Liver (tissue), 9 donors: ENCODE measurements around the gene FLYWCH2. TPM values are rescaled to one million over a fixed set of nuclear protein-coding genes. Genes with fewer than 3 reads are reported as not detected.

Source experiments
- DNase-seq: peaks from one replicate; pipeline ENCODE4 v3.0.0-alpha.2; 2017; ENCODE audit warnings: low spot score
- H3K27ac ChIP-seq, 2 donors: one replicate each; pipeline ENCODE4 v1.7.0; 2013; ENCODE audit warnings: inconsistent platforms in 2 of 2, low read length in 2 of 2, control low read depth in 1 of 2, low read depth in 1 of 2, mild to moderate bottlenecking in 1 of 2
- H3K27me3 ChIP-seq, 4 donors: one replicate each; pipeline versions ENCODE4 v1.6.1 to v1.7.0; 2013; ENCODE audit warnings: low read length in 3 of 4, inconsistent platforms in 1 of 4, mild to moderate bottlenecking in 1 of 4, moderate library complexity in 1 of 4; ENCODE audit not compliant: control insufficient read depth in 4 of 4, insufficient read depth in 4 of 4
- H3K36me3 ChIP-seq, 4 donors: one replicate each; pipeline versions ENCODE4 v1.6.1 to v1.7.0; 2013; ENCODE audit warnings: low read length in 3 of 4, mild to moderate bottlenecking in 3 of 4, low read depth in 1 of 4, moderate library complexity in 1 of 4; ENCODE audit not compliant: control insufficient read depth in 4 of 4, insufficient read depth in 3 of 4
- H3K4me1 ChIP-seq, 4 donors: one replicate each; pipeline versions ENCODE4 v1.6.1 to v1.7.0; 2013; ENCODE audit warnings: low read length in 3 of 4, mild to moderate bottlenecking in 3 of 4, moderate library complexity in 1 of 4; ENCODE audit not compliant: control insufficient read depth in 4 of 4, insufficient read depth in 4 of 4
- H3K4me3 ChIP-seq, 3 donors: one replicate each; pipeline versions ENCODE4 v1.6.1 to v1.7.0; 2013; ENCODE audit warnings: low read length in 3 of 3, control low read depth in 1 of 3, low read depth in 1 of 3, mild to moderate bottlenecking in 1 of 3
- H3K9ac ChIP-seq, 2 donors: one replicate each; pipeline ENCODE4 v1.7.0; 2013; ENCODE audit warnings: low read length in 2 of 2, mild to moderate bottlenecking in 2 of 2, moderate library complexity in 2 of 2, control low read depth in 1 of 2, low read depth in 1 of 2
- H3K9me3 ChIP-seq, 4 donors: one replicate each; pipeline versions ENCODE4 v1.6.1 to v1.7.0; 2013; ENCODE audit warnings: low read length in 3 of 4; ENCODE audit not compliant: control insufficient read depth in 4 of 4
- EGR1 ChIP-seq, 2 donors: IDR thresholded peaks; 2 replicates each; pipeline ENCODE4 v1.6.1; 2016 to 2018; ENCODE audit warnings: antibody characterized with exemption in 2 of 2, low read depth in 2 of 2
- FOXA1 ChIP-seq: IDR thresholded peaks from 2 replicates; pipeline ENCODE4 v1.6.1; 2016; ENCODE audit warnings: antibody characterized with exemption
- FOXA2 ChIP-seq: IDR thresholded peaks from 2 replicates; pipeline ENCODE4 v1.6.1; 2016; ENCODE audit warnings: antibody characterized with exemption
- GABPA ChIP-seq, 2 donors: IDR thresholded peaks in 1 of 2; conservative IDR thresholded peaks in 1 of 2; 2 replicates each; pipeline ENCODE4 v1.6.1; 2016; ENCODE audit warnings: antibody characterized with exemption in 2 of 2, mild to moderate bottlenecking in 1 of 2, moderate library complexity in 1 of 2
- HNF4A ChIP-seq, 2 donors: conservative IDR thresholded peaks; 2 replicates each; pipeline ENCODE4 v1.6.1; 2016; ENCODE audit warnings: antibody characterized with exemption in 2 of 2, mild to moderate bottlenecking in 2 of 2
- HNF4G ChIP-seq: IDR thresholded peaks from 2 replicates; pipeline ENCODE4 v1.6.1; 2016; ENCODE audit warnings: antibody characterized with exemption
- JUND ChIP-seq, 2 donors: IDR thresholded peaks; 2 replicates each; pipeline ENCODE4 v1.6.1; 2016; ENCODE audit warnings: antibody characterized with exemption in 2 of 2
- NR2F2 ChIP-seq: IDR thresholded peaks from 2 replicates; pipeline ENCODE4 v1.6.1; 2016; ENCODE audit warnings: antibody characterized with exemption
- RAD21 ChIP-seq, 2 donors: IDR thresholded peaks; 2 replicates each; pipeline ENCODE4 v1.6.1; 2016; ENCODE audit warnings: antibody characterized with exemption in 2 of 2, mild to moderate bottlenecking in 2 of 2
- RXRA ChIP-seq, 2 donors: IDR thresholded peaks; 2 replicates each; pipeline ENCODE4 v1.6.1; 2017 to 2018; ENCODE audit warnings: antibody characterized with exemption in 2 of 2, mild to moderate bottlenecking in 1 of 2
- SP1 ChIP-seq: IDR thresholded peaks from 2 replicates; pipeline ENCODE4 v1.6.1; 2018; ENCODE audit warnings: antibody characterized with exemption, mild to moderate bottlenecking
- TAF1 ChIP-seq: conservative IDR thresholded peaks from 2 replicates; pipeline ENCODE4 v1.6.1; 2016; ENCODE audit warnings: antibody characterized with exemption, mild to moderate bottlenecking
- YY1 ChIP-seq: IDR thresholded peaks from 2 replicates; pipeline ENCODE4 v1.6.1; 2016; ENCODE audit warnings: antibody characterized with exemption, mild to moderate bottlenecking
- WGBS: extraction: QIAGEN DNeasy Blood & Tissue Kit; methylation state at CpG from one replicate; pipeline ENCODE4 v1.1.7; 2013; 5-methylcytosine and 5-hydroxymethylcytosine counted together
- polyA plus RNA-seq, 2 donors: library from polyadenylated mRNA; stranded (reverse) in 1 of 2; unstranded in 1 of 2; fragments of 200-250 nt in 1 of 2; fragments of >200 nt in 1 of 2; fragmentation: Nextera tagmentation in 1 of 2; extraction: Ambion mirVana in 1 of 2; gene quantifications; one replicate each; pipeline versions ENCODE4 v1.2.1 to v1.2.3, GENCODE V29; 2013 to 2015
- total RNA-seq, 2 donors: library from RNA; depleted of rRNA; stranded (reverse); fragments of >200 nt; gene quantifications; one replicate each; pipeline ENCODE4 v1.2.3, GENCODE V29; 2014
- TF ChIP-seq, protein P1 (sequence below): IDR thresholded peaks from 2 replicates; pipeline ENCODE4 v1.6.1; 2016; ENCODE audit warnings: antibody characterized with exemption, mild to moderate bottlenecking
- TF ChIP-seq, protein P2 (sequence below): IDR thresholded peaks from 2 replicates; pipeline ENCODE4 v1.6.1; 2016; ENCODE audit warnings: antibody characterized with exemption
- TF ChIP-seq, protein P3 (sequence below): IDR thresholded peaks from 2 replicates; pipeline ENCODE4 v1.6.1; 2016; ENCODE audit warnings: antibody characterized with exemption
- TF ChIP-seq, protein P4 (sequence below): fragments of 150-350 bp; IDR thresholded peaks from 2 replicates; pipeline ENCODE4 v1.5.1; 2017; ENCODE audit warnings: improper control_type of control experiment, low read depth, low read length; ENCODE audit not compliant: missing input control
- TF ChIP-seq, protein P5 (sequence below): IDR thresholded peaks from 2 replicates; pipeline ENCODE4 v1.6.1; 2016; ENCODE audit warnings: antibody characterized with exemption
- donor health status: healthy.
- donor health status: healthy.
- donor health status: healthy.
- donor health status: healthy.
- donor health status: healthy.

The FLYWCH2 gene, protein sequence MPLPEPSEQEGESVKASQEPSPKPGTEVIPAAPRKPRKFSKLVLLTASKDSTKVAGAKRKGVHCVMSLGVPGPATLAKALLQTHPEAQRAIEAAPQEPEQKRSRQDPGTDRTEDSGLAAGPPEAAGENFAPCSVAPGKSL
- total RNA-seq (10 to 100 TPM in 1 of 2 donors, 1 to 10 TPM in 1; 7.1 to 21.0 TPM), polyA plus RNA-seq (10 to 100 TPM in 1 of 2 donors, 1 to 10 TPM in 1; 4.9 to 10.2 TPM)

DNA sequence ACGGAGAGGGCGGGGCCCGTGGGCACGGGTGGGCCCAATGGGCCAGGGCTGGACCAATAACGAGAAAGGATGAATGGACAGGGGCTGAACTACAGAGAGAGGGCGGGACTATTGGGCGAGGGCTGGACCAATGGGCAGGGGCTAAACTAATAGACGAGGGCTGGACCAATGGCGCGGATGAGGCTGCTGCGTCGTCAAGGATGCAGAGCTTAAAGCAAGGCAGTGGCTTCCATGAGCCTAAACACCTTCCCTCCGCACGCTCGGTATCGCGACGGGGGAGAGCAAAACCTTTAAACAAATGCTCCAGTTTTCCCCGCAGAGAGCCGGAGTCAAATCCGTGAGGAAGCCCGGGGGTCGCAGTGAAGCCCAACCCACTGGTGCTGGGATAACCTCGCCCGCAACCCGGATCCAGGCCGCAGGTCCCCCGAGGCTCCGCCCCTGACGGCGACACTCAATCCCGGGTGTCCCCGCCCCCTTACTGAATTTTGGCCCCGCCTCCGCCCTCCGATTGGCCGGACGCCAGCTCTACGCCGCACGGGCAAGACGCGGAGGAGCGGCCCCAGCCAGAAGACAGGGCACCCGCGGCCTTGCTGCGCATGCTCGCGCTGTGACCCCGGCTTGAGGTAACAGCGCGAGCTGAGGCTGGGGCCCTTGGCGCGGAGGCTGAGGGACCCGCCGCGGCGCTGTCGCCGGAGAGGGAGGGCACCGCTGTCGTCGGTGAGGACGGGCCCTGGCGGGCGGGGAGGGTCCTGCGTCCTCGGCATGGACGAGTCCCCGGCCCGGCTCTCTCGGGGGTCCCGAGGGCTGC, at the start of gene FLYWCH2:
TSS of gene FLYWCH2 (plus strand) at position 566 of the 808 bp plus-strand sequence. CDS start 13,235 bp downstream, outside the sequence.
- Histone ChIP-seq H3K9me3 (peaks cover 2 to 7% (median 5%) of the 10 kb centered on the region in 4 donors), H3K27ac (peak within 1 kb of the TSS; percentile 66 to 72), H3K9ac (peak within 1 kb of the TSS in 1 of 2 donors; percentile 74), H3K4me3 (peak within 1 kb of the TSS; percentile 35 to 74 (median 69)), H3K4me1 (peaks cover 0 to 4% (median 2%) of the 10 kb centered on the region in 4 donors), H3K36me3 (no peaks in the 10 kb centered on the region), H3K27me3 (no peaks in the 10 kb centered on the region)
- DNase-seq, result peak; percentile 100
- WGBS, result 2% methylated on average over 73 of the region's 73 CpGs
- TF ChIP-seq HNF4A (conservative IDR thresholded peaks at IDR 0.05), result peak in 1 of 2 donors; percentile 6
- no peak for TF ChIP-seq TAF1
- no peak for TF ChIP-seq NR2F2
- TF ChIP-seq, protein P1, sequence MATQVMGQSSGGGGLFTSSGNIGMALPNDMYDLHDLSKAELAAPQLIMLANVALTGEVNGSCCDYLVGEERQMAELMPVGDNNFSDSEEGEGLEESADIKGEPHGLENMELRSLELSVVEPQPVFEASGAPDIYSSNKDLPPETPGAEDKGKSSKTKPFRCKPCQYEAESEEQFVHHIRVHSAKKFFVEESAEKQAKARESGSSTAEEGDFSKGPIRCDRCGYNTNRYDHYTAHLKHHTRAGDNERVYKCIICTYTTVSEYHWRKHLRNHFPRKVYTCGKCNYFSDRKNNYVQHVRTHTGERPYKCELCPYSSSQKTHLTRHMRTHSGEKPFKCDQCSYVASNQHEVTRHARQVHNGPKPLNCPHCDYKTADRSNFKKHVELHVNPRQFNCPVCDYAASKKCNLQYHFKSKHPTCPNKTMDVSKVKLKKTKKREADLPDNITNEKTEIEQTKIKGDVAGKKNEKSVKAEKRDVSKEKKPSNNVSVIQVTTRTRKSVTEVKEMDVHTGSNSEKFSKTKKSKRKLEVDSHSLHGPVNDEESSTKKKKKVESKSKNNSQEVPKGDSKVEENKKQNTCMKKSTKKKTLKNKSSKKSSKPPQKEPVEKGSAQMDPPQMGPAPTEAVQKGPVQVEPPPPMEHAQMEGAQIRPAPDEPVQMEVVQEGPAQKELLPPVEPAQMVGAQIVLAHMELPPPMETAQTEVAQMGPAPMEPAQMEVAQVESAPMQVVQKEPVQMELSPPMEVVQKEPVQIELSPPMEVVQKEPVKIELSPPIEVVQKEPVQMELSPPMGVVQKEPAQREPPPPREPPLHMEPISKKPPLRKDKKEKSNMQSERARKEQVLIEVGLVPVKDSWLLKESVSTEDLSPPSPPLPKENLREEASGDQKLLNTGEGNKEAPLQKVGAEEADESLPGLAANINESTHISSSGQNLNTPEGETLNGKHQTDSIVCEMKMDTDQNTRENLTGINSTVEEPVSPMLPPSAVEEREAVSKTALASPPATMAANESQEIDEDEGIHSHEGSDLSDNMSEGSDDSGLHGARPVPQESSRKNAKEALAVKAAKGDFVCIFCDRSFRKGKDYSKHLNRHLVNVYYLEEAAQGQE, result no peak
- TF ChIP-seq FOXA1, result peak; percentile 27
- peak; percentile 74 for TF ChIP-seq SP1
- TF ChIP-seq YY1, result peak; percentile 82
- TF ChIP-seq, protein P2, sequence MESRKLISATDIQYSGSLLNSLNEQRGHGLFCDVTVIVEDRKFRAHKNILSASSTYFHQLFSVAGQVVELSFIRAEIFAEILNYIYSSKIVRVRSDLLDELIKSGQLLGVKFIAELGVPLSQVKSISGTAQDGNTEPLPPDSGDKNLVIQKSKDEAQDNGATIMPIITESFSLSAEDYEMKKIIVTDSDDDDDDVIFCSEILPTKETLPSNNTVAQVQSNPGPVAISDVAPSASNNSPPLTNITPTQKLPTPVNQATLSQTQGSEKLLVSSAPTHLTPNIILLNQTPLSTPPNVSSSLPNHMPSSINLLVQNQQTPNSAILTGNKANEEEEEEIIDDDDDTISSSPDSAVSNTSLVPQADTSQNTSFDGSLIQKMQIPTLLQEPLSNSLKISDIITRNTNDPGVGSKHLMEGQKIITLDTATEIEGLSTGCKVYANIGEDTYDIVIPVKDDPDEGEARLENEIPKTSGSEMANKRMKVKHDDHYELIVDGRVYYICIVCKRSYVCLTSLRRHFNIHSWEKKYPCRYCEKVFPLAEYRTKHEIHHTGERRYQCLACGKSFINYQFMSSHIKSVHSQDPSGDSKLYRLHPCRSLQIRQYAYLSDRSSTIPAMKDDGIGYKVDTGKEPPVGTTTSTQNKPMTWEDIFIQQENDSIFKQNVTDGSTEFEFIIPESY, result no peak
- TF ChIP-seq RAD21 (IDR thresholded peaks at IDR 0.05), result peak in 1 of 2 donors; percentile 8
- peak; percentile 62 to 66 for TF ChIP-seq RXRA (IDR thresholded peaks at IDR 0.05)
- TF ChIP-seq, protein P3, sequence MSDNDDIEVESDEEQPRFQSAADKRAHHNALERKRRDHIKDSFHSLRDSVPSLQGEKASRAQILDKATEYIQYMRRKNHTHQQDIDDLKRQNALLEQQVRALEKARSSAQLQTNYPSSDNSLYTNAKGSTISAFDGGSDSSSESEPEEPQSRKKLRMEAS, result no peak
- TF ChIP-seq, protein P4, sequence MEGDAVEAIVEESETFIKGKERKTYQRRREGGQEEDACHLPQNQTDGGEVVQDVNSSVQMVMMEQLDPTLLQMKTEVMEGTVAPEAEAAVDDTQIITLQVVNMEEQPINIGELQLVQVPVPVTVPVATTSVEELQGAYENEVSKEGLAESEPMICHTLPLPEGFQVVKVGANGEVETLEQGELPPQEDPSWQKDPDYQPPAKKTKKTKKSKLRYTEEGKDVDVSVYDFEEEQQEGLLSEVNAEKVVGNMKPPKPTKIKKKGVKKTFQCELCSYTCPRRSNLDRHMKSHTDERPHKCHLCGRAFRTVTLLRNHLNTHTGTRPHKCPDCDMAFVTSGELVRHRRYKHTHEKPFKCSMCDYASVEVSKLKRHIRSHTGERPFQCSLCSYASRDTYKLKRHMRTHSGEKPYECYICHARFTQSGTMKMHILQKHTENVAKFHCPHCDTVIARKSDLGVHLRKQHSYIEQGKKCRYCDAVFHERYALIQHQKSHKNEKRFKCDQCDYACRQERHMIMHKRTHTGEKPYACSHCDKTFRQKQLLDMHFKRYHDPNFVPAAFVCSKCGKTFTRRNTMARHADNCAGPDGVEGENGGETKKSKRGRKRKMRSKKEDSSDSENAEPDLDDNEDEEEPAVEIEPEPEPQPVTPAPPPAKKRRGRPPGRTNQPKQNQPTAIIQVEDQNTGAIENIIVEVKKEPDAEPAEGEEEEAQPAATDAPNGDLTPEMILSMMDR, result no peak
- peak in 1 of 2 donors; percentile 22 for TF ChIP-seq JUND (IDR thresholded peaks at IDR 0.05)
- no peak for TF ChIP-seq HNF4G
- TF ChIP-seq, protein P5, sequence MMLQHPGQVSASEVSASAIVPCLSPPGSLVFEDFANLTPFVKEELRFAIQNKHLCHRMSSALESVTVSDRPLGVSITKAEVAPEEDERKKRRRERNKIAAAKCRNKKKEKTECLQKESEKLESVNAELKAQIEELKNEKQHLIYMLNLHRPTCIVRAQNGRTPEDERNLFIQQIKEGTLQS, result no peak
- TF ChIP-seq GABPA (IDR thresholded peaks at IDR 0.05 in 1 of 2, conservative IDR thresholded peaks at IDR 0.05 in 1 of 2), result no peak
- no peak for TF ChIP-seq FOXA2
- TF ChIP-seq EGR1 (IDR thresholded peaks at IDR 0.05; ENCODE audit: low read depth in 2 of 2), result no peak
